IMR-90 (cell line): ENCODE measurements around the gene MCMBP. TPM values are rescaled to one million over a fixed set of nuclear protein-coding genes. Genes with fewer than 3 reads are reported as not detected.

Source experiments
- ATAC-seq: fragments of 200-7000 bp; cut with Tn5 transposase; 2 replicates; pipeline ENCODE4 v1.9.1; 2020; ENCODE audit warnings: low read depth, mild to moderate bottlenecking, moderate library complexity
- BruUV-seq: library from RNA; stranded (reverse); fragments of 400-500 nt; replicated peaks from 2 replicates; lab custom pipeline; 2021; lab: Mats Ljungman, UMichigan
- CTCF ChIA-PET: fragments of 300-600 bp; formaldehyde crosslinking; extraction: SDS; loops from one replicate; lab custom pipeline; 2021; ENCODE audit warnings: antibody characterized with exemption; lab: Yijun Ruan, JAX
- POLR2A ChIA-PET: fragments of 300-600 bp; sonication (Branson Sonifier 250); formaldehyde crosslinking; loops from one replicate; lab custom pipeline; 2022; ENCODE audit warnings: antibody characterized with exemption; ENCODE audit not compliant: unreplicated experiment; lab: Charles Lee
- DNase-seq: peaks from one replicate; pipeline ENCODE4 v3.0.0; 2013
- H2AFZ ChIP-seq: replicated peaks from 2 replicates; pipeline ENCODE3; 2013; ENCODE audit warnings: low read length, mild to moderate bottlenecking; ENCODE audit not compliant: poor library complexity
- H2AK5ac ChIP-seq: 2 replicates; pipeline ENCODE4 v1.6.1; 2013; ENCODE audit warnings: low read depth, low read length, inconsistent platforms
- H2AK9ac ChIP-seq: replicated peaks from 2 replicates; pipeline ENCODE3; 2013; ENCODE audit warnings: mild to moderate bottlenecking, low read depth, low read length, moderate library complexity; ENCODE audit not compliant: poor library complexity
- H2BK120ac ChIP-seq: 2 replicates; pipeline ENCODE4 v1.6.1; 2013; ENCODE audit warnings: low read depth, low read length, inconsistent platforms
- H2BK15ac ChIP-seq: 3 replicates; pipeline ENCODE4 v1.6.1; 2013; ENCODE audit warnings: low read depth, low read length, inconsistent platforms
- H2BK20ac ChIP-seq: 2 replicates; pipeline ENCODE4 v1.6.1; 2013; ENCODE audit warnings: low read depth, mild to moderate bottlenecking, inconsistent platforms, low read length, moderate library complexity
- H2BK5ac ChIP-seq: 2 replicates; pipeline ENCODE4 v1.6.1; 2013; ENCODE audit warnings: mild to moderate bottlenecking, low read depth, low read length, inconsistent platforms; ENCODE audit not compliant: poor library complexity, severe bottlenecking
- H3K14ac ChIP-seq: replicated peaks from 2 replicates; pipeline ENCODE4 v1.6.1; 2013; ENCODE audit warnings: low read depth, low read length, inconsistent platforms
- H3K18ac ChIP-seq: 2 replicates; pipeline ENCODE4 v1.6.1; 2013; ENCODE audit warnings: low read depth, low read length, control low read depth
- H3K23ac ChIP-seq: 2 replicates; pipeline ENCODE4 v1.6.1; 2013; ENCODE audit warnings: low read depth, low read length, inconsistent platforms
- H3K27ac ChIP-seq: 2 replicates; pipeline ENCODE4 v1.5.1; 2013; ENCODE audit warnings: mild to moderate bottlenecking, control low read depth, low read length; ENCODE audit not compliant: insufficient read depth
- H3K27me3 ChIP-seq: 2 replicates; pipeline ENCODE4 v1.6.1; 2013; ENCODE audit warnings: low read length; ENCODE audit not compliant: control insufficient read depth, insufficient read depth
- H3K36me3 ChIP-seq: 2 replicates; pipeline ENCODE4 v1.6.1; 2013; ENCODE audit warnings: low read length, mixed read lengths; ENCODE audit not compliant: control insufficient read depth, insufficient read depth
- H3K4ac ChIP-seq: 2 replicates; pipeline ENCODE4 v1.6.1; 2013; ENCODE audit warnings: low read depth, low read length, inconsistent platforms
- H3K4me1 ChIP-seq: 2 replicates; pipeline ENCODE4 v1.6.1; 2013; ENCODE audit warnings: low read length, mixed read lengths; ENCODE audit not compliant: control insufficient read depth, insufficient read depth
- H3K4me2 ChIP-seq: 2 replicates; pipeline ENCODE4 v1.6.1; 2013; ENCODE audit warnings: low read depth, mild to moderate bottlenecking, control low read depth, low read length, moderate library complexity
- H3K4me3 ChIP-seq: 2 replicates; pipeline ENCODE4 v1.5.1; 2013; ENCODE audit warnings: low read depth, mild to moderate bottlenecking, control low read depth, low read length, moderate library complexity; ENCODE audit not compliant: insufficient read depth
- H3K56ac ChIP-seq: 2 replicates; pipeline ENCODE4 v1.6.1; 2013; ENCODE audit warnings: low read length, inconsistent platforms; ENCODE audit not compliant: insufficient read depth; ENCODE audit errors: extremely low read depth
- H3K79me1 ChIP-seq, 2 experiments: 2 replicates each; pipeline ENCODE4 v1.6.1; 2013; ENCODE audit warnings: low read length in 2 of 2, inconsistent platforms in 1 of 2, low read depth in 1 of 2
- H3K9ac ChIP-seq: 2 replicates; pipeline ENCODE4 v1.6.1; 2013; ENCODE audit warnings: low read depth, low read length, control low read depth
- H3K9me1 ChIP-seq: 2 replicates; pipeline ENCODE4 v1.6.1; 2013; ENCODE audit warnings: low read length, inconsistent platforms; ENCODE audit not compliant: insufficient read depth
- H3K9me3 ChIP-seq: 2 replicates; pipeline ENCODE4 v1.6.1; 2013; ENCODE audit warnings: low read length; ENCODE audit not compliant: control insufficient read depth, insufficient read depth
- H4K20me1 ChIP-seq: 2 replicates; pipeline ENCODE4 v1.6.1; 2013; ENCODE audit warnings: low read length, inconsistent platforms; ENCODE audit not compliant: insufficient read depth
- H4K5ac ChIP-seq: 2 replicates; pipeline ENCODE4 v1.6.1; 2013; ENCODE audit warnings: mild to moderate bottlenecking, low read depth, low read length, control low read depth
- H4K8ac ChIP-seq, 2 experiments: 2 replicates each; pipeline ENCODE4 v1.6.1; 2013; ENCODE audit warnings: low read depth in 2 of 2, low read length in 2 of 2, control low read depth in 1 of 2, inconsistent platforms in 1 of 2
- H4K91ac ChIP-seq: 2 replicates; pipeline ENCODE4 v1.6.1; 2013; ENCODE audit warnings: low read depth, low read length, inconsistent platforms; ENCODE audit not compliant: insufficient read depth
- BHLHE40 ChIP-seq: fragments of 150-350 bp; IDR thresholded peaks from 2 replicates; pipeline ENCODE4 v1.6.1; 2016; ENCODE audit warnings: mild to moderate bottlenecking, low read depth, low read length
- CEBPB ChIP-seq: IDR thresholded peaks from 2 replicates; pipeline ENCODE4 v1.6.1; 2012; ENCODE audit warnings: low read depth, low read length, improper control_type of control experiment
- CHD1 ChIP-seq: IDR thresholded peaks from 2 replicates; pipeline ENCODE4 v1.6.1; 2012; ENCODE audit warnings: low read depth, low read length, improper control_type of control experiment
- FOS ChIP-seq: fragments of 150-350 bp; IDR thresholded peaks from 2 replicates; pipeline ENCODE4 v1.6.1; 2016; ENCODE audit warnings: low read depth, low read length
- MAFK ChIP-seq: IDR thresholded peaks from 2 replicates; pipeline ENCODE4 v1.6.1; 2012; ENCODE audit warnings: low read depth, low read length, improper control_type of control experiment
- MAZ ChIP-seq: IDR thresholded peaks from 2 replicates; pipeline ENCODE4 v1.6.1; 2012; ENCODE audit warnings: low read depth, mild to moderate bottlenecking, low read length, improper control_type of control experiment, moderate library complexity, borderline replicate concordance
- MXI1 ChIP-seq: IDR thresholded peaks from 2 replicates; pipeline ENCODE4 v1.6.1; 2012; ENCODE audit warnings: low read depth, mild to moderate bottlenecking, low read length, moderate library complexity, borderline replicate concordance
- NFE2L2 ChIP-seq: fragments of 150-350 bp; IDR thresholded peaks from 2 replicates; pipeline ENCODE4 v1.6.1; 2016; ENCODE audit warnings: low read depth, mild to moderate bottlenecking, low read length
- POLR2A ChIP-seq: IDR thresholded peaks from 2 replicates; pipeline ENCODE4 v1.6.1; 2012; ENCODE audit warnings: mild to moderate bottlenecking, low read depth, low read length
- RAD21 ChIP-seq: IDR thresholded peaks from 2 replicates; pipeline ENCODE4 v1.6.1; 2012; ENCODE audit warnings: low read length, improper control_type of control experiment
- RCOR1 ChIP-seq: IDR thresholded peaks from 2 replicates; pipeline ENCODE4 v1.6.1; 2012; ENCODE audit warnings: mild to moderate bottlenecking, low read length, improper control_type of control experiment; ENCODE audit not compliant: insufficient replicate concordance
- RFX5 ChIP-seq: IDR thresholded peaks from 2 replicates; pipeline ENCODE4 v1.8.0; 2012; ENCODE audit warnings: low read depth, mild to moderate bottlenecking, low read length, moderate library complexity
- SMC3 ChIP-seq: fragments of 150-350 bp; IDR thresholded peaks from 2 replicates; pipeline ENCODE4 v1.6.1; 2016; ENCODE audit warnings: low read depth, mild to moderate bottlenecking, antibody characterized with exemption, low read length, moderate library complexity
- dilution Hi-C: fragments of 300-500 bp; cut with HindIII; formaldehyde crosslinking; loops from one replicate; pipeline ENCODE4 v1.14.3; 2018; ENCODE audit warnings: low sequenced_read_pairs; ENCODE audit not compliant: unreplicated experiment
- in situ Hi-C: fragments of 300-500 bp; cut with MboI; formaldehyde crosslinking; loops from 3 replicates; pipeline ENCODE4 v1.14.3; 2019; ENCODE audit warnings: low sequenced_read_pairs, inconsistent platforms, mixed read lengths
- intact Hi-C: fragments of 100-400 bp; cut with micrococcal nuclease; formaldehyde crosslinking; loops from 2 replicates; pipeline ENCODE4 v1.10.0; 2022
- polyA plus RNA-seq, 3 experiments: library from polyadenylated mRNA; depleted of rRNA; stranded (reverse); fragments of >200 nt; gene quantifications; 2 replicates each; pipeline ENCODE4 v1.2.3, GENCODE V29; 2012; ENCODE audit warnings: low replicate concordance in 1 of 3
- total RNA-seq: library from RNA; depleted of rRNA; stranded (reverse); fragments of >200 nt; gene quantifications from 2 replicates; pipeline ENCODE4 v1.2.3, GENCODE V29; 2012
- TF ChIP-seq, protein P1 (sequence below): conservative IDR thresholded peaks from 2 replicates; pipeline ENCODE4 v1.5.1; 2012; ENCODE audit warnings: mild to moderate bottlenecking, low read depth, low read length, improper control_type of control experiment
- TF ChIP-seq, protein P2 (sequence below): fragments of 150-350 bp; IDR thresholded peaks from 2 replicates; pipeline ENCODE4 v1.6.1; 2017; ENCODE audit warnings: mild to moderate bottlenecking, antibody characterized with exemption, low read length, low read depth
- TF ChIP-seq, protein P3 (sequence below): fragments of 150-350 bp; IDR thresholded peaks from 2 replicates; pipeline ENCODE4 v1.6.1; 2016; ENCODE audit warnings: low read depth, mild to moderate bottlenecking, low read length, moderate library complexity, borderline replicate concordance

Gene MCMBP
- total and polyA plus RNA-seq, 2 of the 4 experiments (the other 2 are of a cell fraction), result 39.0 to 59.9 TPM

DNA sequence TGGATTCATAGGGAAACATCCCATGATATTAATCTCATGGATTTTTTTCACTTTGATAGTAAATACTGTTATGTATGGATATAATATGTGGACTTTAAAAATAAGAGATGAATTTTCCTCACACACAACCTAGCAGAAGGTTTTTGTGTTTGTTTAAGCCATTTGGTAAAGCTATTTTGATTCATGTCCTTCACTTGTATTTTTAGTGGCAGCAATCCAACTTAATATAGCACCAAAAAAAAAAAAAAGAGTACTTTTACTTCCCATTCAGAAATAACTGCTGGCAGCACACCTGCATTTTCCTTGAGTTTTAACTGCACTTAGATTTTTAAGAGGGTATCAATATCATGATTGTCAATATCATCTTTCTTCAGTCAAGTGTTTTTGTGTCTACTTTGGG is 60.0 kb downstream of the MCMBP start:
- no peak for DNase-seq
- Histone ChIP-seq H3K79me1 (no peaks in the 10 kb centered on the region), H3K23ac (no peak overlapping the region), H3K9ac (no peak overlapping the region), H4K20me1 (no peaks in the 10 kb centered on the region), H3K27me3 (no peaks in the 10 kb centered on the region), H3K14ac (no peak overlapping the region), H3K56ac (no peak overlapping the region), H4K5ac (no peak overlapping the region), H2BK15ac (no peak overlapping the region), H3K4me3 (no peak overlapping the region), H2BK5ac (no peak overlapping the region), H4K8ac (no peak overlapping the region), H3K27ac (no peak overlapping the region), H3K4me2 (no peak overlapping the region), H4K91ac (no peak overlapping the region), H3K4ac (no peak overlapping the region), H2BK20ac (no peak overlapping the region), H2AK9ac (no peak overlapping the region), H2AFZ (no peak overlapping the region), H3K9me3 (no peaks in the 10 kb centered on the region), H3K4me1 (no peaks in the 10 kb centered on the region), H3K9me1 (peaks cover 6% of the 10 kb centered on the region; the same call in 1 of the 2 replicates), H3K18ac (no peak overlapping the region), H2AK5ac (no peak overlapping the region), H3K36me3 (peaks cover 3% of the 10 kb centered on the region; the same call in 1 of the 2 replicates), H2BK120ac (no peak overlapping the region)
- ChIA-PET CTCF (no interaction called here), POLR2A (interaction anchor here (0.6 kb wide), 1 partner anchor 21 kb away, joined by 3 read pairs; no protein-coding TSS in a partner anchor)
- intact Hi-C loops, result loop anchor here (5.0 kb wide), 1 partner anchor 50 kb away; no protein-coding TSS in a partner anchor
- TF ChIP-seq RCOR1 (no peak), MAZ (no peak), POLR2A (no peak), CEBPB (no peak), MXI1 (no peak), RAD21 (no peak), BHLHE40 (no peak), MAFK (no peak), NFE2L2 (no peak), FOS (no peak), RFX5 (no peak), CHD1 (no peak), SMC3 (no peak)
- TF ChIP-seq, protein P1, sequence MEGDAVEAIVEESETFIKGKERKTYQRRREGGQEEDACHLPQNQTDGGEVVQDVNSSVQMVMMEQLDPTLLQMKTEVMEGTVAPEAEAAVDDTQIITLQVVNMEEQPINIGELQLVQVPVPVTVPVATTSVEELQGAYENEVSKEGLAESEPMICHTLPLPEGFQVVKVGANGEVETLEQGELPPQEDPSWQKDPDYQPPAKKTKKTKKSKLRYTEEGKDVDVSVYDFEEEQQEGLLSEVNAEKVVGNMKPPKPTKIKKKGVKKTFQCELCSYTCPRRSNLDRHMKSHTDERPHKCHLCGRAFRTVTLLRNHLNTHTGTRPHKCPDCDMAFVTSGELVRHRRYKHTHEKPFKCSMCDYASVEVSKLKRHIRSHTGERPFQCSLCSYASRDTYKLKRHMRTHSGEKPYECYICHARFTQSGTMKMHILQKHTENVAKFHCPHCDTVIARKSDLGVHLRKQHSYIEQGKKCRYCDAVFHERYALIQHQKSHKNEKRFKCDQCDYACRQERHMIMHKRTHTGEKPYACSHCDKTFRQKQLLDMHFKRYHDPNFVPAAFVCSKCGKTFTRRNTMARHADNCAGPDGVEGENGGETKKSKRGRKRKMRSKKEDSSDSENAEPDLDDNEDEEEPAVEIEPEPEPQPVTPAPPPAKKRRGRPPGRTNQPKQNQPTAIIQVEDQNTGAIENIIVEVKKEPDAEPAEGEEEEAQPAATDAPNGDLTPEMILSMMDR, result no peak
- TF ChIP-seq, protein P2, sequence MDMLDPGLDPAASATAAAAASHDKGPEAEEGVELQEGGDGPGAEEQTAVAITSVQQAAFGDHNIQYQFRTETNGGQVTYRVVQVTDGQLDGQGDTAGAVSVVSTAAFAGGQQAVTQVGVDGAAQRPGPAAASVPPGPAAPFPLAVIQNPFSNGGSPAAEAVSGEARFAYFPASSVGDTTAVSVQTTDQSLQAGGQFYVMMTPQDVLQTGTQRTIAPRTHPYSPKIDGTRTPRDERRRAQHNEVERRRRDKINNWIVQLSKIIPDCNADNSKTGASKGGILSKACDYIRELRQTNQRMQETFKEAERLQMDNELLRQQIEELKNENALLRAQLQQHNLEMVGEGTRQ, result no peak
- TF ChIP-seq, protein P3, sequence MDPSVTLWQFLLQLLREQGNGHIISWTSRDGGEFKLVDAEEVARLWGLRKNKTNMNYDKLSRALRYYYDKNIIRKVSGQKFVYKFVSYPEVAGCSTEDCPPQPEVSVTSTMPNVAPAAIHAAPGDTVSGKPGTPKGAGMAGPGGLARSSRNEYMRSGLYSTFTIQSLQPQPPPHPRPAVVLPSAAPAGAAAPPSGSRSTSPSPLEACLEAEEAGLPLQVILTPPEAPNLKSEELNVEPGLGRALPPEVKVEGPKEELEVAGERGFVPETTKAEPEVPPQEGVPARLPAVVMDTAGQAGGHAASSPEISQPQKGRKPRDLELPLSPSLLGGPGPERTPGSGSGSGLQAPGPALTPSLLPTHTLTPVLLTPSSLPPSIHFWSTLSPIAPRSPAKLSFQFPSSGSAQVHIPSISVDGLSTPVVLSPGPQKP, result no peak
- in situ Hi-C loops, result no loop called here
- BruUV-seq, result no TSS peak
- dilution Hi-C loops, result no loop called here
- no peak for ATAC-seq
